ENCODE measurements around the gene SATL1. TPM values are rescaled to one million over a fixed set of nuclear protein-coding genes. Genes with fewer than 3 reads are reported as not detected.
"Not testable (repeated sequence)": the region's sequence is repeated elsewhere in the genome, so short reads cannot be mapped to it uniquely, and the experiment has no call there.

SATL1 gene
- polyA plus RNA-seq, 3 donors from 2014 or later, result not detected

DNA sequence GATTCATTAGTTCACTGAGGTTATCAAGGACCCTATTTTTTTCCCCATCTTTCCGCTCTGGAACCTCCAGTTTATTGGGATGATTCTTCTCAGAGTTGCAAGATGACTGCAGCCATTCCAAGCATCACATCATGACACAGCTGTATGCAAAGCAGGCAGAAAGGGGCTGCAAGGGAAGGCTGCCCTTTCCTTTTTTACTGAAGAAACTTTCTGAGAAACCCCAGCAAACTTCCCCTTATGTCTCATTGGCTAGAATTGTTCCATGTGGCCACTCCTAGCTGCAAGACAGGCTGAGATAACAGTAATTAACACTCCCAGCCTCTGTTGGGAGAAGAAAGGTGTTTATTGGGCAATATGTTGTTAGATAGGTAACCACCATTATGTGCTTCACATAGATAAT lies 102.6 kb downstream of the SATL1 start:
- Mint-ChIP-seq H3K27ac (no peak overlapping the region), H3K36me3 (no peaks in the 10 kb centered on the region), H3K4me1 (no peaks in the 10 kb centered on the region), H3K27me3 (ENCODE audit: low read depth in 3 of 3) (peaks cover 0 to 1% (median 0%) of the 10 kb centered on the region in 3 donors), H3K4me3 (no peak overlapping the region), H3K9me3 (no peaks in the 10 kb centered on the region)
- DNase-seq, result no peak

DNA sequence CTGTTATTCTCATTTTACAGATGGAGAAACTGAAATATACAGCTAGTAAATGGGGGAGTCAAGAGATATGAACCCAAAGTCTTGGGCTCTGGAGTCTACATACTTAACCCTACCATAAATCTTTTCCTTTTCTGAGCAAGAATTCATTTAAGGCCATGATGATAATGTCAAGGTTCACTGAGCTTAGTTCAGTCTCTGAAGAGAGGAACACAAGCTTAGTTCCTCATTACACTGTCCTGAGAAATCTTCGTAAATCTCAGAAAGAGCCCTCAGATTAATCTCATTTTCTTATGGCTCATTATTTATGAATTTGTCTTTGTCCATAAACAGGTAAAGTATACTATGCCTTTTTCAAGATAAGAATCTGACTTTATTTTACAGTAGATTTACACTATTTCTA lies 104.2 kb downstream of the SATL1 start:
- Mint-ChIP-seq H3K4me3 (no peak overlapping the region), H3K9me3 (no peaks in the 10 kb centered on the region), H3K27ac (no peak overlapping the region), H3K4me1 (no peaks in the 10 kb centered on the region), H3K36me3 (no peaks in the 10 kb centered on the region), H3K27me3 (ENCODE audit: low read depth in 3 of 3) (no peaks in the 10 kb centered on the region)
- DNase-seq, result no peak

DNA sequence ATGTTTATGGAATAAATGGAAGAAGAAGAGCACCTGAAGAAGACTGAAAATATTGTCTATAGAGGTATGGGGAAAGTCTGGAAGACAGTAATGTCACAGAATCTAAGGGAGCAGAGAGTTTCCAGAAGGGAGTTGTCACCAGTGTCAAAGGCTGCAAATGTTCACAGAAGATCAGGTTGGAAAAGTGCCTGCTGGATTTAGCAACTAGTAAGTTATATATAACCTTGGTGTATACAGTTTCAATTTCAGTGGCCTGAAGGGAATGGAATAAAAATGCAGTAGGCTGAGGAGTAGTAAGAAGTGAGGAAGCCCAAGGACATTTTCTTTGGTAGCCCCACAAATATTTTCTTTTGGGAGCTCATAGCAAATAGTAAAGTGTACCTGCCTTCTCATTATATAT lies 107.2 kb downstream of the SATL1 start:
- Mint-ChIP-seq H3K4me3 (no peak overlapping the region), H3K9me3 (peaks cover 0 to 3% (median under 1%) of the 10 kb centered on the region in 6 donors), H3K36me3 (no peaks in the 10 kb centered on the region), H3K27me3 (ENCODE audit: low read depth in 3 of 3) (peaks cover 0 to 3% (median 0%) of the 10 kb centered on the region in 3 donors), H3K4me1 (no peaks in the 10 kb centered on the region), H3K27ac (no peak overlapping the region)
- DNase-seq, result no peak

DNA sequence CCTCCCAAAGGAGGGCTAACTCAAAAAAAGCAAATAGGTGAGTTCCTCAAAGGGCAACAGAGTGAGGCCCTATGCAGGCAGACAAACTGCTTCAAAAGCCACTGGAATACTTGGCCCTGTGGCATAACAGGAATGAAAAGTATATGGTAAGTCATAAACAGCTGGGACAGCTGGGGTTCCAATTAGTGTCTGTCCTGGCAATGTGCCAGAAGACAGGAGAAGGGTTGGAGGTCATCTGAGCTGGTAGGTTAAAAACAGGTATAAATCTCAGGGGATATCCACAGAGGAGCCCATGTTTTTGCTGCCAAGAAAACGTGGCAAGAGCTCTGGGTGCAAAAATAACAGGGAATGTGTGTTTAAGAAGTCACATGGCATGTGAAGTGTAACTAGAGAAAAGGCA lies 128.3 kb downstream of the SATL1 start:
- Mint-ChIP-seq H3K4me3 (no peak overlapping the region), H3K27me3 (ENCODE audit: low read depth in 3 of 3) (peaks cover 0 to 6% (median 6%) of the 10 kb centered on the region in 3 donors), H3K9me3 (no peaks in the 10 kb centered on the region), H3K27ac (no peak overlapping the region), H3K36me3 (no peaks in the 10 kb centered on the region), H3K4me1 (no peaks in the 10 kb centered on the region)
- DNase-seq, result no peak

DNA sequence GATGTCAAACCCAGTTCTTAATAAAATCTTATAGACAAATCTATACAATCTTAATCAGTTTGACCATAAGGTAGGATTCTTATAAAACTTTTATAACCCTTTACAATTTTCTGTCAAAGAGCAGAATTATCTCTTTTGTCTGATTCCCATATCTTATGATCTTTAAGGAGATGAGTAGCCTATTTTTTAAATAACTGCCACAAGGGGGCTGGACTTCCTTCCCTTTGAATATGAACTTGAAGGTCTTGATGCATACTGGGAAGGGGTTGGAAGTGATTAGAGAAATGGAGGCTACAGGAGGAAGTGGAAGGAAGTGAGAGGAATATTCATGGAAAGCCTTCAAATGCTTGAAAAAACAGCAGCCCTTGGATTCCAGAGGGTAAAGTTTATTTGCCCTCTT lies 128.8 kb downstream of the SATL1 start:
- Mint-ChIP-seq H3K27ac (no peak overlapping the region), H3K9me3 (no peaks in the 10 kb centered on the region), H3K4me3 (no peak overlapping the region), H3K4me1 (no peaks in the 10 kb centered on the region), H3K36me3 (no peaks in the 10 kb centered on the region), H3K27me3 (ENCODE audit: low read depth in 3 of 3) (peaks cover 2 to 6% (median 4%) of the 10 kb centered on the region in 3 donors)
- no peak for DNase-seq

DNA sequence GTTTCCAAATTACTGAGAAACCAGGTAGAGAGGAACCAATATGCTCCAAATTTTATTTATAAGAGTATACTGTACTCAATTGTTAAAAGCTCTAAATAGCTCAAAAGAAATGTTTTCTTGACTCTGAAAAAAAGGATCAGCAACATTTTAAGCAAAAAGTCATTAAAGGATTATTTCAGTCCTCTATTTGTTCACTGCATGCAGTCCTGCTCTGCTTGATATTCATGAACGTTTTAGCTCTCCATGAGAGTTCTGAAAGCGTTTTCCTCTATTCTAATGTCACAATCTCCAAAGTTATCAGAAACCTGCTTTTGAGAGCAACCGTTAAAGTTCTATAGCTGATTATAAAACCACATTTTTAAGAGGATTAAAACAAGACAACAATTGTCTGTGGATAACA lies 129.4 kb downstream of the SATL1 start:
- Mint-ChIP-seq H3K27ac (no peak overlapping the region), H3K27me3 (ENCODE audit: low read depth in 3 of 3) (peaks cover 2 to 6% (median 4%) of the 10 kb centered on the region in 3 donors)

DNA sequence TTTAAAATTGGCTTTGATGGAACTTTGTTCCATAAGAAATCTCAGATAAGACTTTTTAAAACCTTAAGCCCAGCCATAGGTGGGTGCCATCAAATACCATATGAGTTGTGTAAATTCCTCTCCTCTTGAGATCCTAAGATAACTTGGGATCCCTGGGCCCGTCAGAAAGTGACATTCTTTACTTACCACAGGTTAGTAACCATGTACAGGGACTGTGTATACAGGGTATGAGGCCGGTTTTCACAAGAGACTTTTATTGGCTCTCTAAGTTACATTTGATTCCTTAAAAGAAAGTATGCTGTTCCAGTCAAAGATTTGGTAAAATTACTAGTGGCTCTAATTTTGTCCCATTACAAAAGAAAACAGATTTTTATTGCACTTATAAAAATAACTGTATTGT lies 129.8 kb downstream of the SATL1 start:
- Mint-ChIP-seq H3K9me3 (peaks cover 0 to 2% (median 0%) of the 10 kb centered on the region in 6 donors), H3K4me3 (no peak overlapping the region), H3K36me3 (no peaks in the 10 kb centered on the region), H3K27ac (no peak overlapping the region), H3K27me3 (ENCODE audit: low read depth in 3 of 3) (peaks cover 2 to 6% (median 4%) of the 10 kb centered on the region in 3 donors), H3K4me1 (no peaks in the 10 kb centered on the region)
- no peak for DNase-seq

More for the DNA sequence above, 129.4 kb downstream of the SATL1 start:
- Mint-ChIP-seq H3K4me3 (no peak overlapping the region), H3K36me3 (no peaks in the 10 kb centered on the region), H3K4me1 (no peaks in the 10 kb centered on the region), H3K9me3 (no peaks in the 10 kb centered on the region)
- DNase-seq, result no peak

DNA sequence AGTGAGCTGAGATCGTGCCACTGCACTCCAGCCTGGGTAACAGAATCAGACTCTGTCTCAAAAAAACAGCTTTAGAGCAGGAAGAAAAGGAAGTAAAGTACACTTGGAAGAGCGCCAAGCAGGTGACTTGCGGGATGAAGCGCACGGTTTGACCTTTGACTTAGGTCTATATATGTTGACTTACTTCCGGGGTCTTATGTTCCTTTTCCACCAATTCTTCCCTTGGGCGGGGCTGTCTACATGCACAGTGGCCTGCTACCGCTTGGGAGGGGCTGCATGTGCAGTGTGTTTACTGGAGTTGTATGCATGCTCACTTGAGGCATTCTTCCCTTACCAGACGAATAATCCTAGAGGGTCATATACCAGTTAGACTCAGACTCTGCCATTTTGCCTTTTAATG lies 131.3 kb downstream of the SATL1 start:
- Mint-ChIP-seq H3K27ac (no peak overlapping the region), H3K9me3 (peaks cover 0 to 2% (median 0%) of the 10 kb centered on the region in 6 donors), H3K27me3 (ENCODE audit: low read depth in 3 of 3) (peaks cover 2 to 6% (median 2%) of the 10 kb centered on the region in 3 donors), H3K36me3 (no peaks in the 10 kb centered on the region), H3K4me3 (no peak overlapping the region), H3K4me1 (no peaks in the 10 kb centered on the region)
- no peak for DNase-seq

DNA sequence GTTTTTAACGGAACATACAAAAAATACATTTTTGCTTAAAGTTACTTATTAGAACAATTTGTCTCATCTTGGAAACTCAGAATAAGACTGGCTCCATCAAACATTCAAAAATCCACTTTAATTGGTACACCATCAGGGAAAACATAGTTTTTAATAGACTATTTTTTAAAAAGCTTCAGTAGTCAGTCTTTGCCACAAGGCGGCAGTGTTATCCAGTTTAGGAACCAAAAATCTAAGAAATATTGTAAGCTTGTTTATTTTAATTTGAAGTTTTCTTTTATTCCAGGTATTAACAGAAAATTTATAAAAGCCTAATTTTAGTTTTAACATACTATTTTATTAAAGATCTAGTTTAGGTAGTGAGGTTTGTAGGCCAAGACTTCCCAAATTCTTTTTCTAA lies 132.2 kb downstream of the SATL1 start:
- peaks cover 0 to 6% (median 2%) of the 10 kb centered on the region in 3 donors for H3K27me3 Mint-ChIP-seq (ENCODE audit: low read depth in 3 of 3)
- H3K4me3 Mint-ChIP-seq, result no peak overlapping the region
- no peak overlapping the region for H3K27ac Mint-ChIP-seq
- H3K4me1 Mint-ChIP-seq, result no peaks in the 10 kb centered on the region
- H3K36me3 Mint-ChIP-seq, result no peaks in the 10 kb centered on the region
- no peak for DNase-seq
- H3K9me3 Mint-ChIP-seq, result peaks cover 0 to 2% (median 0%) of the 10 kb centered on the region in 6 donors

DNA sequence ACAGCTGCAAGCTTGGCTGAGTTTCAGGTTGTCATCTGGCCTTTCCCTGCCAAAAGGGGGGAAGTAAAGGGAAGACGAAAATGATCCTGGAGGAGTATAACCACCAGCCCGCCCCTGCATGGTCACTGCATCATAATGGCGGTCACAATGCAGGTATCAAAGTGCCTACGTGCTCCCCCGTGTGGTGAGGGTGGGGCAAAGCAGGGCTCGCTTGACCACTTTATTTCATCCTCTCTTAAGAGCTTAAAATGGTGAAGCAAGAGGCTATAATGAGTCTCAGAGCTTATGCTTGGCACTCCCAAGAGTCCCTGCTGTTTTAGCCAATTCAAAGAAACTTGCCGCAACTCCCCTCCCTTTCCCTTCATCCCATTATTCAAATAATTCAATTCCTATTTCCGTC lies 134.3 kb downstream of the SATL1 start:
- no peak overlapping the region for H3K4me3 Mint-ChIP-seq
- DNase-seq, result peak in 1 of 3 donors; percentile 10

DNA sequence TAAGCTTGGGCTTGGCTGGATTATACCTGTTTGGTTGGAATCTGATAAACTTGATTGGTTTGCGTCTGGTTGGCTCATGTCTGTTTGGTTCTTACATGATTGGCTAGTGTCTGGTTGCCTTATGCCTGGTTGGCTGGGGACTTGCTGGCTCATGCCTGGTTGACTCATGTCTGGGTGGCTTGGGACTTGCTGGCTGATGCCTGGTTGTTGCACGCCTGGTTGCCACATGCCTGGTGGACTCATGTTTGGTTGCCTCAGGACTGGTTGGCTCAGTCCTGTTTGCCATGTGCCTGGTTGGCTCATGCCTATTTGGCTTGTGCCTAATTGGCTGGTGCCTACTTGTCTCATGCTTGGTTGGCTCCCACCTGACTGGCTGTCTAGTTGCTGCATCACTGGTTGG lies 135.4 kb downstream of the SATL1 start:
- H3K36me3 Mint-ChIP-seq, result no peaks in the 10 kb centered on the region
- H3K27ac Mint-ChIP-seq, result no peak overlapping the region
- H3K27me3 Mint-ChIP-seq (ENCODE audit: low read depth in 3 of 3), result peaks cover 0 to 2% (median 2%) of the 10 kb centered on the region in 3 donors
- DNase-seq, result no peak
- no peaks in the 10 kb centered on the region for H3K4me1 Mint-ChIP-seq
- H3K4me3 Mint-ChIP-seq, result no peak overlapping the region
- peaks cover 0 to 2% (median 0%) of the 10 kb centered on the region in 6 donors for H3K9me3 Mint-ChIP-seq

More for the DNA sequence above, 134.3 kb downstream of the SATL1 start:
- no peaks in the 10 kb centered on the region for H3K4me1 Mint-ChIP-seq
- H3K36me3 Mint-ChIP-seq, result no peaks in the 10 kb centered on the region
- H3K27ac Mint-ChIP-seq, result no peak overlapping the region
- H3K9me3 Mint-ChIP-seq, result peaks cover 0 to 2% (median 0%) of the 10 kb centered on the region in 6 donors
- peaks cover 0 to 3% (median 2%) of the 10 kb centered on the region in 3 donors for H3K27me3 Mint-ChIP-seq (ENCODE audit: low read depth in 3 of 3)

DNA sequence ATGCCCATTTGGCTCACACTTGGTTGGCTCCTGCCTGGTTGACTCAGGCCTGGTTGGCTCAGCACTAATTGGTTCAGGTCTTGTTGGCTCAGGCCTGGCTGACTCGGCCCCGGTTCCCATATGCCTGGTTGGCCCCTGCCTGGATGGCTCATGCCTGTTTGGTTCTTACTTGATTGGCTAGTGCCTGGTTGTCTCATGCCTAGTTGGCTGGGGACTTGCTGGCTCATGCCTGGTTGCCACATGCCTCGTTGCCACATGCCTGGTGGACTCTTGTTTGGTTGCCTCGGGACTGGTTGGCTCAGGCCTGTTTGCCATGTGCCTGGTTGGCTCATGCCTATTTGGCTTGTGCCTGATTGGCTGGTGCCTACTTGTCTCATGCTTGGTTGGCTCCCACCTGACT lies 136.2 kb downstream of the SATL1 start:
- no peak overlapping the region for H3K4me3 Mint-ChIP-seq
- DNase-seq, result no peak
- no peaks in the 10 kb centered on the region for H3K4me1 Mint-ChIP-seq
- H3K36me3 Mint-ChIP-seq, result no peaks in the 10 kb centered on the region
- H3K27me3 Mint-ChIP-seq (ENCODE audit: low read depth in 3 of 3), result peaks cover 0 to 2% (median 2%) of the 10 kb centered on the region in 3 donors
- no peak overlapping the region for H3K27ac Mint-ChIP-seq
- H3K9me3 Mint-ChIP-seq, result peaks cover 0 to 2% (median 0%) of the 10 kb centered on the region in 6 donors

DNA sequence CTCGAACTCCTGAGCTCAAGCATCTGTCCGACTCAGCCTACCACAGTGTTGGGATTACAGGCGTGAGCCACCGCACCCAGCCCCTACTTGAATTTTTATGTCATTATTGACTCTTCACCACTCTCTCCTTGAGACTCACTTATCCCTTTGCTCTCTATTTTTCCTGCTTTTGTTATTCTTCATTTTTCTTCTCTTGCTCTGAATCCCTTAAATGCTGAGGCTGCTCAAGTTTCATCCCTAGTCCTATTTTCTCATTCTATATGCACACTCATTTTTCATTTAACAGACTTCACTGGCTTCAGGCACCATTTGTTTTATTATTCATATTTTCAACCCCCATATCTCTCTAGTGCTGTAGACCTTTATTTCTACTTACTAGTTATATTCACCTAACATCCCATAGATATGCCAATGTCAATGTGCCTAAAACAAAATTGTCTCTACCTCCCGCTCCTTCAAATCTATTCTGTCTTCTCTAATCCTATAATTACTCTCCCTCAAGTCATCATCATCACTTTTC lies 154.2 kb downstream of the SATL1 start:
- Mint-ChIP-seq H3K4me3 (no peak overlapping the region), H3K4me1 (no peaks in the 10 kb centered on the region), H3K9me3 (no peaks in the 10 kb centered on the region), H3K27me3 (ENCODE audit: low read depth in 3 of 3) (peaks cover 0 to 11% (median 4%) of the 10 kb centered on the region in 3 donors), H3K27ac (no peak overlapping the region), H3K36me3 (peaks cover 6 to 15% (median 10%) of the 10 kb centered on the region in 3 donors)
- DNase-seq, result no peak

DNA sequence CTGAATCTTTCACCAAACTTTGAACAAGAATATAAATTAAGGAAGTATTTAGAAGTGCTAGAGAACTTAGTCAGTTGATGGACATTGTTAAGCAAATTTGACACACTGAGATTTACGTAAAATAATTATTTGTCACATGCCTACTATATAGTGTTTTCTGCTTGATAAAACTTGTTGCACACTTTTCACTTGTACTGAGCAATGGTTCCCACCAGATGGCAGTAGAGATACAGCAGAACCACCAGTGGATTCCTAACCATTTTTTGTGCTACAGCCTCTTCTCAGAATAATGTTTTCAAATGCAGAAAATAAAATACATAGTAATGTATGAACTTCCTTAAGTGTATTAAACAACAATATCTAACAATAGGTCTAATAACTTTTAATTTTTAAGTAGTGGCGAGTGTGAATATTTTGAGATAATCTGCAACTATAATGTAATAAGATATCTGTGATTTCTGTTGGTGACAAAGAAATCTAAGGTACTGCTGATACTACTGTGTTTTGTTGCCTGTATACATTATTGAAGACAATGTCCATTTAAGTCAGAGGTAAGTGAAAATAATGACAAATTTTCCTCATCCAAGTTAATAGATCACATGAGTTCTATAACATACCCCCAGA lies 158.7 kb downstream of the SATL1 start:
- Mint-ChIP-seq H3K9me3 (no peaks in the 10 kb centered on the region), H3K4me3 (no peak overlapping the region), H3K27ac (no peak overlapping the region), H3K36me3 (peaks cover 6 to 15% (median 12%) of the 10 kb centered on the region in 3 donors), H3K27me3 (ENCODE audit: low read depth in 3 of 3) (peaks cover 0 to 6% (median 6%) of the 10 kb centered on the region in 3 donors), H3K4me1 (no peaks in the 10 kb centered on the region)
- peak; percentile 3 to 36 (median 18) for DNase-seq

DNA sequence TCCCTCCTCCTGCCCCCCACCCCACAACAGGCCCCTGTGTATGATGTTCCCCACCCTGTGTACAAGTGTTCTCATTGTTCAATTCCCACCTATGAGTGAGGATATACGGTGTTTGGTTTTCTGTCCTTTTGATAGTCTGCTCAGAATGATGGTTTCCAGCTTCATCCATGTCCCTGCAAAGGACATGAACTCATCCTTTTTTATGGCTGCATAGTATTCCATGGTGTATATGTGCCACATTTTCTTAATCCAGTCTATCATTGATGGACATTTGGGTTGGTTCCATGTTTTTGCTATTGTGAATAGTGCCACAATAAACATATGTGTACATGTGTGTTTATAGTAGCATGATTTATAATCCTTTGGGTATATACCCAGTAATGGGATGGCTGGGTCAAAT lies 166.3 kb downstream of the SATL1 start:
- not testable (repeated sequence) for H3K27ac Mint-ChIP-seq; DNase-seq; H3K4me1 Mint-ChIP-seq; H3K4me3 Mint-ChIP-seq; H3K9me3 Mint-ChIP-seq; H3K27me3 Mint-ChIP-seq (ENCODE audit: low read depth in 3 of 3)
- peaks cover 0 to 12% (median 8%) of the 10 kb centered on the region in 3 donors for H3K36me3 Mint-ChIP-seq

Data from immature natural killer cell (primary cell).